ENCODE measurements around the gene CCDC117. TPM values are rescaled to one million over a fixed set of nuclear protein-coding genes. Genes with fewer than 3 reads are reported as not detected.

CCDC117 gene
- total RNA-seq, 2 donors from 2014 or later: 21.2 to 24.9 TPM

- intact Hi-C loops (cut with DNase I): loop anchor here (5.0 kb wide), 1 partner anchor 41 kb away; no protein-coding TSS in a partner anchor
- Histone ChIP-seq H3K27ac (no peak overlapping the region), H3K4me1 (no peaks in the 10 kb centered on the region), H3K27me3 (no peaks in the 10 kb centered on the region), H3K4me3 (no peak overlapping the region), H3K9me3 (no peaks in the 10 kb centered on the region), H3K36me3 (peaks cover 10% of the 10 kb centered on the region), H3K9ac (ENCODE audit: low read depth in 2 of 2, low read length in 2 of 2) (no peak overlapping the region)
- TF ChIP-seq CTCF (IDR thresholded peaks at IDR 0.05): no peak
- DNase-seq: no peak
Measured at GRCh38 chr22:28791124-28791523, 18.6 kb downstream of the CCDC117 start.

- DNase-seq: no peak
- intact Hi-C loops (cut with DNase I): loop anchor here (5.0 kb wide), 1 partner anchor 40 kb away; no protein-coding TSS in a partner anchor
- peak overlapping the region; percentile 27 for H3K27ac ChIP-seq
Measured at GRCh38 chr22:28791841-28792490, 19.5 kb downstream of the CCDC117 start.

GRCh38 chr22:28792491-28793383 is 20.2 kb downstream of the CCDC117 start:
- Histone ChIP-seq H3K27me3 (no peaks in the 10 kb centered on the region), H3K4me3 (no peak overlapping the region), H3K36me3 (peaks cover 20% of the 10 kb centered on the region), H3K9ac (ENCODE audit: low read depth in 2 of 2, low read length in 2 of 2) (no peak overlapping the region), H3K9me3 (no peaks in the 10 kb centered on the region), H3K27ac (no peak overlapping the region), H3K4me1 (no peaks in the 10 kb centered on the region)
- no peak for DNase-seq
- intact Hi-C loops (cut with DNase I): loop anchor here (5.0 kb wide), 1 partner anchor 40 kb away; no protein-coding TSS in a partner anchor
- TF ChIP-seq CTCF (IDR thresholded peaks at IDR 0.05): no peak

More at GRCh38 chr22:28791841-28792490, 19.5 kb downstream of the CCDC117 start:
- no peaks in the 10 kb centered on the region for H3K9me3 ChIP-seq
- H3K4me1 ChIP-seq: no peaks in the 10 kb centered on the region
- H3K9ac ChIP-seq (ENCODE audit: low read depth in 2 of 2, low read length in 2 of 2): no peak overlapping the region
- no peak overlapping the region for H3K4me3 ChIP-seq
- H3K27me3 ChIP-seq: no peaks in the 10 kb centered on the region
- H3K36me3 ChIP-seq: peaks cover 17% of the 10 kb centered on the region
- no peak for TF ChIP-seq CTCF (IDR thresholded peaks at IDR 0.05)

GRCh38 chr22:28793976-28794584 is 21.6 kb downstream of the CCDC117 start:
- Histone ChIP-seq H3K4me1 (no peaks in the 10 kb centered on the region), H3K27ac (no peak overlapping the region), H3K27me3 (no peaks in the 10 kb centered on the region), H3K9me3 (no peaks in the 10 kb centered on the region), H3K36me3 (peaks cover 20% of the 10 kb centered on the region), H3K9ac (ENCODE audit: low read depth in 2 of 2, low read length in 2 of 2) (peak overlapping the region in 1 of 2 donors; percentile 12), H3K4me3 (no peak overlapping the region)
- DNase-seq: no peak
- intact Hi-C loops (cut with DNase I): loop anchor here (5.0 kb wide), 1 partner anchor 38 kb away; no protein-coding TSS in a partner anchor
- no peak for TF ChIP-seq CTCF (IDR thresholded peaks at IDR 0.05)

- no peak for DNase-seq
- H3K4me1 ChIP-seq: no peaks in the 10 kb centered on the region
- peaks cover 20% of the 10 kb centered on the region for H3K36me3 ChIP-seq
- no peak overlapping the region for H3K4me3 ChIP-seq
- H3K9ac ChIP-seq (ENCODE audit: low read depth in 2 of 2, low read length in 2 of 2): no peak overlapping the region
- H3K27ac ChIP-seq: no peak overlapping the region
- no peaks in the 10 kb centered on the region for H3K27me3 ChIP-seq
- TF ChIP-seq CTCF (IDR thresholded peaks at IDR 0.05): no peak
- H3K9me3 ChIP-seq: no peaks in the 10 kb centered on the region
- intact Hi-C loops (cut with DNase I): no loop called here
Measured at GRCh38 chr22:28795071-28795693, 22.7 kb downstream of the CCDC117 start.

Measured in colonic mucosa (tissue), 4 donors.